Activated naive CD8-positive, alpha-beta T cell treated with anti-CD3 and anti-CD28 coated beads, Interleukin-2, amount 50 U/mL, for 24 hours (primary cell): Measurements from ENCODE around the gene PROSER3.
A peak's percentile ranks its signal among the peaks of the same experiment; 100 is the strongest.
"Not testable (repeated sequence)": the region's sequence is repeated elsewhere in the genome, so short reads cannot be mapped to it uniquely, and the experiment has no call there.

ENCODE experiments used
- ATAC-seq: fragments of 150-1000 bp; cut with Tn5 transposase; one replicate; pipeline ENCODE4 v1.10.0; 2021
- DNase-seq: peaks from one replicate; pipeline ENCODE4 v3.0.0; 2021
- H3K27ac Mint-ChIP-seq: one replicate; pipeline ENCODE4 v1.8.0; 2021; ENCODE audit warnings: mild to moderate bottlenecking, mixed read lengths
- H3K27me3 Mint-ChIP-seq: one replicate; pipeline ENCODE4 v1.8.0; 2021; ENCODE audit warnings: mixed read lengths
- H3K36me3 Mint-ChIP-seq: one replicate; pipeline ENCODE4 v1.8.0; 2021; ENCODE audit warnings: low read depth, mixed read lengths
- H3K4me1 Mint-ChIP-seq: one replicate; pipeline ENCODE4 v1.8.0; 2021; ENCODE audit warnings: mixed read lengths
- H3K4me3 Mint-ChIP-seq: one replicate; pipeline ENCODE4 v1.8.0; 2021; ENCODE audit warnings: mild to moderate bottlenecking, moderate library complexity, mixed read lengths
- H3K9me3 Mint-ChIP-seq: one replicate; pipeline ENCODE4 v1.8.0; 2021; ENCODE audit warnings: mixed read lengths

Gene PROSER3

DNA sequence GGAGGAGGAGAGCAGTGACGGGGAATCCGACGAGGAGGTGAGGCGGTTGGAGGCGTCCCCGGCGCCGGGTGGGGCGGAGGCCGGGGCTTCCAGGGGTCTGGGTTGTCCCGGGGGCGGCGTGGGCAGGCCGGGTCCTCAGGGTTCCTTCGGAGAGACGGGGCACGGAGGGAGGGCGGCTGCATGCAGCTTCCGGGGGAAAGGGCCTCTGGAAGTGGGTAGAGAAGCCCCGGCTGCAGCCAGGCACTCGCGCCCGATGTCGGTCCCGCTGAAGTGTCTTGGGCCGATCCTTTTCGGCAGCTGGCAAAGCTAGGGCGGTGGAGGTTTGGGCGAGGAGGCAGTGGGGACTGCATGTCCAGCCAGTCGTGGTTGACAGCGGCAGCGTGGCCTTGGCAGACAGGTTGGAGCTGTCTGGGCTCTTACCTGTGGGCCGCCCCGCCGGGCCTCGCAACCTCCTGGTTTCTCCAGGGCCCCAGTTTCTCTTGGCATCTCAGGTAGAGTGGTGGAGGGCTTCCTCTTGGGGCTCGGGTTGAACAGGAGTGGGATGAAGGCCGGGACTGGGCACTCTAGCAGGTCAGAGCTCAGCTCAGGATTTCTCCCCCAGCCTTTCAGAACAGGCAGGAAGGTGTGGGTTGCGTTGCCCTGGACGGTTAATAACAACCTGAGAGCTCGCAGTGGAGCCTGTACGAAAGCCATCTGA, 39.5 kb upstream of the PROSER3 start:
- Mint-ChIP-seq H3K27ac (peak overlapping the region; percentile 92), H3K36me3 (peaks cover 64% of the 10 kb centered on the region), H3K4me1 (peaks cover 28% of the 10 kb centered on the region), H3K4me3 (peak overlapping the region; percentile 87), H3K27me3 (no peaks in the 10 kb centered on the region), H3K9me3 (no peaks in the 10 kb centered on the region)
- DNase-seq, result peak; percentile 73
- peak; percentile 3 for ATAC-seq

DNA sequence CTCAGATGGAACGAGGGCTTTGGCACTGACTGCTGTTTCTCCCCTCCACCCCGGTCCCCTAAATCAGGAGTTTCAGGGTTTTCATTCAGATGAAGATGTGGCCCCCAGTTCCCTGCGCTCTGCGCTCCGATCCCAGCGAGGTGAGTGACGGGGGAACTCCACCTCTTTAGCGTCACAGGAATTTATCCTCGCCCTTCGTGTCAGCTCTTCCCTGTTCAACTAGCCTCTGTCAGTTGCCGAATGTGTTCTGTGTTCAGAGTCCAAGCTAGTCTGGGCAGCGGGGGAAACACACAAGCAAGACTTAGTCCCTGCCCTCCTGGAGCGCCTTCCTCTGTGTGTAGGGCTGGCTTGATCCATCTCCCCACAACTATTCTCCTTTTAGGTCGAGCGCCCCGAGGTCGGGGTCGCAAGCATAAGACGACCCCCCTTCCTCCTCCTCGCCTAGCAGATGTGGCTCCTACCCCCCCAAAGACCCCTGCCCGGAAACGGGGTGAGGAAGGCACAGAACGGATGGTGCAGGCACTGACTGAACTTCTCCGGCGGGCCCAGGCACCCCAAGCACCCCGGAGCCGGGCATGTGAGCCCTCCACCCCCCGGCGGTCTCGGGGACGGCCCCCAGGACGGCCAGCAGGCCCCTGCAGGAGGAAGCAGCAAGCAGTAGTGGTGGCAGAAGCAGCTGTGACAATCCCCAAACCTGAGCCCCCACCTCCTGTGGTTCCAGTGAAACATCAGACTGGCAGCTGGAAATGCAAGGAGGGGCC, 38.4 kb upstream of the PROSER3 start:
- H3K27me3 Mint-ChIP-seq, result no peaks in the 10 kb centered on the region
- no peaks in the 10 kb centered on the region for H3K9me3 Mint-ChIP-seq
- H3K27ac Mint-ChIP-seq, result peak overlapping the region; percentile 92
- DNase-seq (no peak), ATAC-seq (no peak)
- peaks cover 58% of the 10 kb centered on the region for H3K36me3 Mint-ChIP-seq
- peaks cover 28% of the 10 kb centered on the region for H3K4me1 Mint-ChIP-seq
- peak overlapping the region; percentile 87 for H3K4me3 Mint-ChIP-seq

- peaks cover 28% of the 10 kb centered on the region for H3K4me1 Mint-ChIP-seq
- no peaks in the 10 kb centered on the region for H3K9me3 Mint-ChIP-seq
- peak overlapping the region; percentile 37 for H3K4me3 Mint-ChIP-seq
- H3K27me3 Mint-ChIP-seq, result no peaks in the 10 kb centered on the region
- ATAC-seq (no peak), DNase-seq (no peak)
- H3K27ac Mint-ChIP-seq, result peak overlapping the region; percentile 70
- H3K36me3 Mint-ChIP-seq, result peaks cover 55% of the 10 kb centered on the region
These were observed 37.8 kb upstream of the PROSER3 start for GRCh38 chr19:35720163-35720524.

GRCh38 chr19:35720648-35721047, 37.3 kb upstream of the PROSER3 start:
- no peaks in the 10 kb centered on the region for H3K27me3 Mint-ChIP-seq
- DNase-seq (no peak), ATAC-seq (no peak)
- H3K36me3 Mint-ChIP-seq, result peaks cover 55% of the 10 kb centered on the region
- no peaks in the 10 kb centered on the region for H3K9me3 Mint-ChIP-seq
- H3K4me1 Mint-ChIP-seq, result peaks cover 28% of the 10 kb centered on the region
- no peak overlapping the region for H3K4me3 Mint-ChIP-seq
- H3K27ac Mint-ChIP-seq, result peak overlapping the region; percentile 60

GRCh38 chr19:35721374-35721773, 36.6 kb upstream of the PROSER3 start:
- H3K27me3 Mint-ChIP-seq, result no peaks in the 10 kb centered on the region
- ATAC-seq (no peak), DNase-seq (no peak)
- no peak overlapping the region for H3K27ac Mint-ChIP-seq
- H3K9me3 Mint-ChIP-seq, result no peaks in the 10 kb centered on the region
- H3K36me3 Mint-ChIP-seq, result peaks cover 51% of the 10 kb centered on the region
- peak overlapping the region; percentile 14 for H3K4me3 Mint-ChIP-seq
- H3K4me1 Mint-ChIP-seq, result peaks cover 24% of the 10 kb centered on the region

GRCh38 chr19:35722461-35722860, 35.5 kb upstream of the PROSER3 start:
- Mint-ChIP-seq H3K4me1 (peaks cover 21% of the 10 kb centered on the region), H3K9me3 (no peaks in the 10 kb centered on the region), H3K4me3 (no peak overlapping the region), H3K27ac (peak overlapping the region; percentile 54), H3K36me3 (peaks cover 48% of the 10 kb centered on the region), H3K27me3 (no peaks in the 10 kb centered on the region)
- DNase-seq (no peak), ATAC-seq (no peak)

- DNase-seq (no peak), ATAC-seq (no peak)
- Mint-ChIP-seq H3K36me3 (peaks cover 49% of the 10 kb centered on the region), H3K4me3 (no peak overlapping the region), H3K27me3 (no peaks in the 10 kb centered on the region), H3K9me3 (no peaks in the 10 kb centered on the region), H3K27ac (no peak overlapping the region), H3K4me1 (peaks cover 21% of the 10 kb centered on the region)
These were observed 35.1 kb upstream of the PROSER3 start for GRCh38 chr19:35722897-35723296.

- peaks cover 50% of the 10 kb centered on the region for H3K36me3 Mint-ChIP-seq
These were observed 34.3 kb upstream of the PROSER3 start for GRCh38 chr19:35723671-35724070.

GRCh38 chr19:35724132-35724531, 33.8 kb upstream of the PROSER3 start:
- Mint-ChIP-seq H3K36me3 (peaks cover 50% of the 10 kb centered on the region), H3K4me1 (peaks cover 14% of the 10 kb centered on the region)
- H3K27ac Mint-ChIP-seq, H3K27me3 Mint-ChIP-seq, DNase-seq, H3K9me3 Mint-ChIP-seq, H3K4me3 Mint-ChIP-seq, ATAC-seq: not testable (repeated sequence)

More at GRCh38 chr19:35723671-35724070, 34.3 kb upstream of the PROSER3 start:
- Mint-ChIP-seq H3K27ac (no peak overlapping the region), H3K4me3 (no peak overlapping the region), H3K4me1 (peaks cover 18% of the 10 kb centered on the region), H3K9me3 (no peaks in the 10 kb centered on the region), H3K27me3 (no peaks in the 10 kb centered on the region)
- ATAC-seq (no peak), DNase-seq (no peak)

DNA sequence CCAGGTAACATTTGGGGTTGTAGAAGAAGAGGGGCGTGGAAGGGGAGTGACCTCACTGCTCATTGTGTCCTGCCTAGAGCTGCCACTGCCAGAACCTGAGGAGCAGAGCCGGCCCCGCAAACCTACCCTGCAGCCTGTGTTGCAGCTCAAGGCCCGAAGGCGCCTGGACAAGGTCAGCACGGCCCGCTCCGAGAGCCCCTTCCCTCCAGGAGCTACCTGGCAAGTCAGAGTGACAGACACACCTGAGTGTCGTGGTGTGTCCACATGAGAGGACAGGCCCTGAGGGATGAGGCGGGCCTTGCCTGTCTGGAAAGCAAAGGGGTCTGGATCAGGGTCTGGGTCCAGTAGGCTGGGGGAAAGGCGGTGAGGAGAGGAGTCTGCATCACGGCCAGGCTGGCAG, 33.4 kb upstream of the PROSER3 start:
- DNase-seq (no peak), ATAC-seq (no peak)
- peaks cover 9% of the 10 kb centered on the region for H3K4me1 Mint-ChIP-seq
- H3K36me3 Mint-ChIP-seq, result peaks cover 50% of the 10 kb centered on the region
- no peaks in the 10 kb centered on the region for H3K27me3 Mint-ChIP-seq
- H3K27ac Mint-ChIP-seq, result no peak overlapping the region
- H3K4me3 Mint-ChIP-seq, result no peak overlapping the region
- H3K9me3 Mint-ChIP-seq, result no peaks in the 10 kb centered on the region

DNA sequence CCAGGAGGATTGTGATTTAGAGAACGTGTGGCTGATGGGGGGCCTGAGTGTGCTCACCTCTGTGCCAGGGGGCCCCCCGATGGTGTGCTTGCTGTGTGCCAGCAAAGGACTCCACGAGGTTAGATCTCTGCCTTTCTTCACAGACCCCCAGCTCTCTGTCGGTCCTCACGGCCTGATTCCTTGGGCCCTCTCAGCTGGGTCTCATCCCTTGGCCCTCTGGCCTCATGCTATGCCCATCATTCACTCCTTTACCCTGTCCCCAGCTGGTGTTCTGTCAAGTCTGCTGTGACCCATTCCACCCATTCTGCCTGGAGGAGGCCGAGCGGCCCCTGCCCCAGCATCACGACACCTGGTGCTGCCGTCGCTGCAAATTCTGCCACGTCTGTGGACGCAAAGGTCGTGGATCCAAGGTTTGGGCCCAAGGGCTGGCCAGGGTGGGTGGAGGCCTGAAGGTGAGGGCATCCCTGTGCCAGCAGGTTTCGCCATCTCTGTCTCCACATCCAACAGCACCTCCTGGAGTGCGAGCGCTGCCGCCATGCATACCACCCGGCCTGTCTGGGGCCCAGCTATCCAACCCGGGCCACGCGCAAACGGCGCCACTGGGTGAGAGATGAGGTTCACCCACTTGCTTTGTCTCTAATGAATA, 32.6 kb upstream of the PROSER3 start:
- H3K9me3 Mint-ChIP-seq, result no peaks in the 10 kb centered on the region
- H3K4me1 Mint-ChIP-seq, result peaks cover 5% of the 10 kb centered on the region
- H3K36me3 Mint-ChIP-seq, result peaks cover 55% of the 10 kb centered on the region
- no peak for DNase-seq
- no peaks in the 10 kb centered on the region for H3K27me3 Mint-ChIP-seq
- H3K27ac Mint-ChIP-seq, result no peak overlapping the region
- ATAC-seq, result no peak
- no peak overlapping the region for H3K4me3 Mint-ChIP-seq

GRCh38 chr19:35727053-35727955, 30.7 kb upstream of the PROSER3 start:
- Mint-ChIP-seq H3K9me3 (no peaks in the 10 kb centered on the region), H3K27ac (no peak overlapping the region), H3K36me3 (peaks cover 56% of the 10 kb centered on the region), H3K4me1 (peaks cover 2% of the 10 kb centered on the region), H3K4me3 (no peak overlapping the region), H3K27me3 (no peaks in the 10 kb centered on the region)
- DNase-seq (no peak), ATAC-seq (no peak)

DNA sequence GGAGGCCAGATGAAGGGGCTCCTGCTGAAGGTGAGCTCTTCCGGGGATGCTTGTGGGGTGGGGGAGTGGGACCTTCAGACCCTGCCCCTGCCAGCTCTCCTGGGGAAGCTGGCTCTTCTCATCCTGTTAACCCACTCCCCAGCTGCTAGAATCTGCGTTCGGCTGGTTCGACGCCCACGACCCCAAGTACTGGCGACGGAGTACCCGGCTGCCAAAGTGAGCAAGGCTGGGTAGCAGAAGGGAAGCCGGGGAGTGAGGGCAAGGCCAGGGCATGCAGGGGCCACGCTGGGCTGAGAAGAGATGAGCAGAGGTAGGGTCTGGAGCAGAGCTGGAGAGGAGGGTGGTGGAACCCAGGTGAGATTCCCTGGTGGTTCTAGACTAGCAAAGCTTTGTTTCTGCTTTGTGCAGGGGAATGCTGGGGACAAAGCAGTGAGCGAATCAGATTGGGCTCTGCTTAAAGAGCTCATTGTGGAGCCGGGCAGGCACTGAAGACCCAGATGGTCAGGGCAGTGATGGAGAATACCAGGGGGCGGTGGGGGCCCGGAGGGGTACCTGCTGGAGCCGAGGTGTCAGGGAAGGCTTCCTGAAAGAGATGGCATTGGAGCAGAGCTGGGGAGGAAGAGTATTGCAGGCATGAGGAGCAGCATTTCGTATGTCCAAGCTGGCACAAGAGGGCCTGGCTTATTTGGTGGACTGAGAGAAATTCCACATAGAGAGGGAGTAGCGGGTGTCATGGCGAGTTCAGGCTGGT, 29.8 kb upstream of the PROSER3 start:
- Mint-ChIP-seq H3K36me3 (peaks cover 52% of the 10 kb centered on the region), H3K4me3 (no peak overlapping the region), H3K27ac (no peak overlapping the region), H3K4me1 (no peaks in the 10 kb centered on the region), H3K27me3 (no peaks in the 10 kb centered on the region), H3K9me3 (no peaks in the 10 kb centered on the region)
- DNase-seq, result no peak
- no peak for ATAC-seq

- no peaks in the 10 kb centered on the region for H3K4me1 Mint-ChIP-seq
- H3K9me3 Mint-ChIP-seq, result no peaks in the 10 kb centered on the region
- DNase-seq (no peak), ATAC-seq (no peak)
- no peak overlapping the region for H3K27ac Mint-ChIP-seq
- peaks cover 50% of the 10 kb centered on the region for H3K36me3 Mint-ChIP-seq
- H3K27me3 Mint-ChIP-seq, result no peaks in the 10 kb centered on the region
- no peak overlapping the region for H3K4me3 Mint-ChIP-seq
These were observed 29.0 kb upstream of the PROSER3 start for GRCh38 chr19:35729021-35729420.
